Measurements from ENCODE around the gene LSAMP. TPM values are rescaled to one million over a fixed set of nuclear protein-coding genes. Genes with fewer than 3 reads are reported as not detected.

The LSAMP gene
- total RNA-seq, 1 donor from 2014 or later, result 18.0 TPM

DNA sequence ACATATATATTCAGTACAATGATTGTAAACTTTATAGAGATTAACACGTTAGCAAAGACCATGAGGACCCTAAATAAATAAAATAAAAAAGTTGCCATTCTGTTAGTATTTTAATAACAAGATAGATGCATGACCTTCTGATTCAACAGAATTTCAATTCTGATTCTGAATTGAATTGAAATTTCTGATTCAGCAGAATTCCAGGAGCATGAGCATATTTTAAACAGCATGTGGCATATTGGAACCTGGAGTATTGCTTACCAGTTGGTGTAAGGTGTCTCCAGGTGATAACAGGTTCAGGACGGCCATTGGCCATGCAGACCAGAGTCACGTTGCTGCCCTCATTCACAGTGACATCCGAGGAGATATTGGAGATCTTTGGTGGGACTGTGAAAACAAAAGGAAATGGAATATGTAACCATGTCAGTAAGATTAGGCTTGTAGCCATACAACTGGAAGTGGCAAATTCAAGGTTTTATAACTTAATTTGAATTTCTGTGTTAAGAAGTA is 426.0 kb downstream of the LSAMP start:
- Mint-ChIP-seq H3K27me3 (ENCODE audit: insufficient read depth, low read depth) (no peaks in the 10 kb centered on the region), H3K9me3 (no peaks in the 10 kb centered on the region)

DNA sequence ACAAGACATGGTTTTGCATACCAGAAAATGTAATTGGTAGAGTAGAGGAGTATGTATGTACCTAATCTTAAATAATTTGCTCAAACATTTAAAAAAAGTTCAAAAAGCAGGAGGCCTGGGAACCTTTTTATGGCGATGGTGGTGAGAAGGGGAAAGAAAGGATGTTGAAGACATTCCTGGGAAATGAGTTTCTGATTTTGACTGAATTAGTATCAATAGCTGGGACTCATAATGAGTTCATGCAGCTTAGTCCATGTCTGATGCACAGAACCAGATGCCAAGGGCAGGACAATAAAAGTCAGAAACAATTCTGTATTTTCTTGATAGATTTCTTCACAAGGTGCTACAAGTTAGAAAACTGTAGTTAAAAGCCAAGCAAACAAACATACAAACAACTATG is 426.6 kb downstream of the LSAMP start:
- Mint-ChIP-seq H3K4me3 (no peak overlapping the region), H3K36me3 (peaks cover 2% of the 10 kb centered on the region), H3K4me1 (no peaks in the 10 kb centered on the region), H3K9me3 (no peaks in the 10 kb centered on the region), H3K27me3 (ENCODE audit: insufficient read depth, low read depth) (no peaks in the 10 kb centered on the region), H3K27ac (no peak overlapping the region)
- H2AFZ ChIP-seq (replicated peaks), result no peak overlapping the region
- DNase-seq (ENCODE audit: low spot score), result no peak
- H3K4me2 ChIP-seq, result no peak overlapping the region
- no peak overlapping the region for H3K27ac ChIP-seq
- H3K9ac ChIP-seq, result no peak overlapping the region
- H3K4me1 ChIP-seq, result no peaks in the 10 kb centered on the region
- H3K79me2 ChIP-seq (ENCODE audit: low read depth), result no peaks in the 10 kb centered on the region
- no peak overlapping the region for H3K4me3 ChIP-seq
- no peaks in the 10 kb centered on the region for H3K36me3 ChIP-seq
- H4K20me1 ChIP-seq (ENCODE audit: low read depth), result no peaks in the 10 kb centered on the region
- H3K27me3 ChIP-seq, result no peaks in the 10 kb centered on the region
- TF ChIP-seq, protein P1, sequence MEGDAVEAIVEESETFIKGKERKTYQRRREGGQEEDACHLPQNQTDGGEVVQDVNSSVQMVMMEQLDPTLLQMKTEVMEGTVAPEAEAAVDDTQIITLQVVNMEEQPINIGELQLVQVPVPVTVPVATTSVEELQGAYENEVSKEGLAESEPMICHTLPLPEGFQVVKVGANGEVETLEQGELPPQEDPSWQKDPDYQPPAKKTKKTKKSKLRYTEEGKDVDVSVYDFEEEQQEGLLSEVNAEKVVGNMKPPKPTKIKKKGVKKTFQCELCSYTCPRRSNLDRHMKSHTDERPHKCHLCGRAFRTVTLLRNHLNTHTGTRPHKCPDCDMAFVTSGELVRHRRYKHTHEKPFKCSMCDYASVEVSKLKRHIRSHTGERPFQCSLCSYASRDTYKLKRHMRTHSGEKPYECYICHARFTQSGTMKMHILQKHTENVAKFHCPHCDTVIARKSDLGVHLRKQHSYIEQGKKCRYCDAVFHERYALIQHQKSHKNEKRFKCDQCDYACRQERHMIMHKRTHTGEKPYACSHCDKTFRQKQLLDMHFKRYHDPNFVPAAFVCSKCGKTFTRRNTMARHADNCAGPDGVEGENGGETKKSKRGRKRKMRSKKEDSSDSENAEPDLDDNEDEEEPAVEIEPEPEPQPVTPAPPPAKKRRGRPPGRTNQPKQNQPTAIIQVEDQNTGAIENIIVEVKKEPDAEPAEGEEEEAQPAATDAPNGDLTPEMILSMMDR (IDR thresholded peaks at IDR 0.05), result no peak
- H3F3A ChIP-seq (ENCODE audit: low read depth), result no peaks in the 10 kb centered on the region
- no peaks in the 10 kb centered on the region for H3K9me3 ChIP-seq (ENCODE audit: low read depth)

More for the DNA sequence above, 426.0 kb downstream of the LSAMP start:
- Histone ChIP-seq H3K9me3 (ENCODE audit: low read depth) (no peaks in the 10 kb centered on the region), H3F3A (ENCODE audit: low read depth) (no peaks in the 10 kb centered on the region), H3K27me3 (no peaks in the 10 kb centered on the region), H3K27ac (no peak overlapping the region), H3K79me2 (ENCODE audit: low read depth) (no peaks in the 10 kb centered on the region), H3K4me2 (no peak overlapping the region), H3K36me3 (no peaks in the 10 kb centered on the region), H3K4me3 (no peak overlapping the region), H2AFZ (replicated peaks) (no peak overlapping the region), H3K9ac (no peak overlapping the region), H4K20me1 (ENCODE audit: low read depth) (no peaks in the 10 kb centered on the region), H3K4me1 (no peaks in the 10 kb centered on the region)
- no peaks in the 10 kb centered on the region for H3K4me1 Mint-ChIP-seq
- peaks cover 2% of the 10 kb centered on the region for H3K36me3 Mint-ChIP-seq
- no peak for DNase-seq (ENCODE audit: low spot score)
- no peak for TF ChIP-seq EZH2 (IDR thresholded peaks at IDR 0.05)
- TF ChIP-seq, protein P1 (IDR thresholded peaks at IDR 0.05), result no peak
- no peak overlapping the region for H3K4me3 Mint-ChIP-seq
- no peak overlapping the region for H3K27ac Mint-ChIP-seq

DNA sequence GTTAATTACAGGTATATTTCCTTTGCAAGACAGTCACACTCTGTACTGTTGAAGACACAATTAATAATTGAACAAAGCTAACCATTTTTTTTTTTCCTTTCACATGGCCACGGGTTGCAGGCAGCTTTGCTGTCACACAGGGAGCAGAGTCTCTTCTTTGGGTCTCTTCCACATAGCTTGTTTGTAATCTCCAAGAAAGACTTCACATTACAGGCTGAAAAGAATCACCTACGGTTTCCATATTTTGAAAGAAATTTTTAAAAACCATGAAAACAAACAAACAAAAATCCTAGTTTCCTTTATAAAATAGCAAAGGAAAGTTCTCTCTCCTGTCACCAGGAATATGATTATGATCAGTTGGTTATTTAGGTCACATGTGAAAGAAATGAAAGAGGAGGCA is 429.4 kb downstream of the LSAMP start:
- Histone ChIP-seq H3K79me2 (ENCODE audit: low read depth) (no peaks in the 10 kb centered on the region), H3K27ac (no peak overlapping the region), H2AFZ (replicated peaks) (no peak overlapping the region), H3K9ac (no peak overlapping the region), H3K9me3 (ENCODE audit: low read depth) (no peaks in the 10 kb centered on the region), H3F3A (ENCODE audit: low read depth) (no peaks in the 10 kb centered on the region), H3K4me2 (no peak overlapping the region), H3K4me1 (no peaks in the 10 kb centered on the region), H4K20me1 (ENCODE audit: low read depth) (no peaks in the 10 kb centered on the region), H3K4me3 (no peak overlapping the region), H3K27me3 (no peaks in the 10 kb centered on the region), H3K36me3 (no peaks in the 10 kb centered on the region)
- Mint-ChIP-seq H3K9me3 (no peaks in the 10 kb centered on the region), H3K4me3 (no peak overlapping the region), H3K4me1 (no peaks in the 10 kb centered on the region), H3K27me3 (ENCODE audit: insufficient read depth, low read depth) (no peaks in the 10 kb centered on the region), H3K36me3 (peaks cover 2% of the 10 kb centered on the region), H3K27ac (no peak overlapping the region)
- DNase-seq (ENCODE audit: low spot score), result no peak
- no peak for TF ChIP-seq EZH2phosphoT487 (IDR thresholded peaks at IDR 0.05)
- no peak for TF ChIP-seq EZH2 (IDR thresholded peaks at IDR 0.05)
- TF ChIP-seq, protein P1 (IDR thresholded peaks at IDR 0.05), result no peak

Measured in neural progenitor cell (in vitro differentiated cells).